ENCODE results near the gene FAM131C.
A peak's percentile ranks its signal among the peaks of the same experiment; 100 is the strongest.
"Not testable (repeated sequence)": the region's sequence is repeated elsewhere in the genome, so short reads cannot be mapped to it uniquely, and the experiment has no call there.

FAM131C gene

GRCh38 chr1:16029288-16029687 lies 44.2 kb downstream of the FAM131C start:
- DNase-seq (ENCODE audit: low read depth), result no peak
- no peak overlapping the region for H3K4me3 ChIP-seq (ENCODE audit: low read length)
- TF ChIP-seq CTCF (conservative IDR thresholded peaks at IDR 0.05; ENCODE audit: low read depth, low read length), result no peak

GRCh38 chr1:16029003-16029268 lies 44.5 kb downstream of the FAM131C start:
- not testable (repeated sequence) for H3K4me3 ChIP-seq (ENCODE audit: low read length); DNase-seq (ENCODE audit: low read depth)

GRCh38 chr1:16028237-16029002 lies 45.0 kb downstream of the FAM131C start:
- no peak overlapping the region for H3K4me3 ChIP-seq (ENCODE audit: low read length)
- TF ChIP-seq CTCF (conservative IDR thresholded peaks at IDR 0.05; ENCODE audit: low read depth, low read length), result no peak
- no peak for DNase-seq (ENCODE audit: low read depth)

- H3K4me3 ChIP-seq (ENCODE audit: low read length), result peak overlapping the region; percentile 26
- TF ChIP-seq CTCF (conservative IDR thresholded peaks at IDR 0.05; ENCODE audit: low read depth, low read length), result no peak
- no peak for DNase-seq (ENCODE audit: low read depth)
Measured at GRCh38 chr1:16026723-16027484, 46.5 kb downstream of the FAM131C start.

- not testable (repeated sequence) for DNase-seq (ENCODE audit: low read depth); H3K4me3 ChIP-seq (ENCODE audit: low read length)
Measured at GRCh38 chr1:16026302-16026701, 47.1 kb downstream of the FAM131C start.

- H3K4me3 ChIP-seq (ENCODE audit: low read length), result no peak overlapping the region
- no peak for DNase-seq (ENCODE audit: low read depth)
- no peak for TF ChIP-seq CTCF (conservative IDR thresholded peaks at IDR 0.05; ENCODE audit: low read depth, low read length)
Measured at GRCh38 chr1:16023050-16023653, 50.3 kb downstream of the FAM131C start.

- no peak for TF ChIP-seq CTCF (conservative IDR thresholded peaks at IDR 0.05; ENCODE audit: low read depth, low read length)
- H3K4me3 ChIP-seq (ENCODE audit: low read length), result no peak overlapping the region
- DNase-seq (ENCODE audit: low read depth), result no peak
Measured at GRCh38 chr1:16022393-16022792, 51.1 kb downstream of the FAM131C start.

GRCh38 chr1:16021681-16022080 lies 51.8 kb downstream of the FAM131C start, which contains the start of gene CLCNKA:
Gene CLCNKA, plus strand, starts transcription at chr1:16022036. Its CDS starts 584 bp downstream, at chr1:16022620.
- no peak for TF ChIP-seq CTCF (conservative IDR thresholded peaks at IDR 0.05; ENCODE audit: low read depth, low read length)
- no peak for DNase-seq (ENCODE audit: low read depth)
- no peak within 1 kb of the TSS for H3K4me3 ChIP-seq (ENCODE audit: low read length)

- DNase-seq (ENCODE audit: low read depth); H3K4me3 ChIP-seq (ENCODE audit: low read length): not testable (repeated sequence)
Measured at GRCh38 chr1:16020878-16021277, 52.6 kb downstream of the FAM131C start.

Measured in retinal pigment epithelial cell (primary cell).